GM12878 (cell line): ENCODE results near the gene DCP1B.

Source experiments
- BHLHE40 ChIP-seq, 2 experiments: fragments of 450-650 bp in 1 of 2; IDR thresholded peaks; 2 replicates each; pipeline ENCODE4 v1.6.1; 2011 to 2017; ENCODE audit warnings: low read depth in 2 of 2, borderline replicate concordance in 1 of 2, improper control_type of control experiment in 1 of 2, low read length in 1 of 2, mild to moderate bottlenecking in 1 of 2
- EP300 ChIP-seq, 2 experiments: fragments of 150-350 bp in 1 of 2; IDR thresholded peaks; 2 replicates each; pipeline ENCODE4 v1.6.1; 2011 to 2012; ENCODE audit warnings: low read depth in 2 of 2, low read length in 2 of 2, borderline replicate concordance in 1 of 2, improper control_type of control experiment in 1 of 2, inconsistent platforms in 1 of 2; ENCODE audit not compliant: control insufficient read depth in 1 of 2
- JUND ChIP-seq: IDR thresholded peaks from 2 replicates; pipeline ENCODE4 v1.6.1; 2012; ENCODE audit warnings: low read depth, mild to moderate bottlenecking, low read length, improper control_type of control experiment, moderate library complexity
- REST ChIP-seq: IDR thresholded peaks from 2 replicates; pipeline ENCODE4 v1.6.1; 2012; ENCODE audit warnings: mild to moderate bottlenecking, low read depth, low read length
- SPI1 ChIP-seq: IDR thresholded peaks from 2 replicates; pipeline ENCODE4 v1.6.1; 2011; ENCODE audit warnings: low read depth, mild to moderate bottlenecking, low read length, moderate library complexity, borderline replicate concordance; ENCODE audit not compliant: insufficient read depth
- ZNF24 ChIP-seq: fragments of 450-650 bp; IDR thresholded peaks from 2 replicates; pipeline ENCODE4 v1.6.1; 2017; ENCODE audit warnings: antibody characterized with exemption, mild to moderate bottlenecking
- TF ChIP-seq, protein P1 (sequence below): fragments of 150-350 bp; IDR thresholded peaks from 2 replicates; pipeline ENCODE4 v1.6.1; 2016; ENCODE audit warnings: low read depth, low read length
- TF ChIP-seq, protein P2 (sequence below), 3 experiments: IDR thresholded peaks in 2 of 3; conservative IDR thresholded peaks in 1 of 3; 2 replicates each; pipeline ENCODE4 v1.5.1; 2011; ENCODE audit warnings: low read depth in 3 of 3, low read length in 3 of 3, mild to moderate bottlenecking in 3 of 3, control low read depth in 2 of 3, moderate library complexity in 2 of 3, inconsistent platforms in 1 of 3, mixed read lengths in 1 of 3; ENCODE audit not compliant: control insufficient read depth in 2 of 3, insufficient read depth in 1 of 3; ENCODE audit errors: extremely low read depth in 1 of 3

- TF ChIP-seq ZNF24 (no peak), BHLHE40 (IDR thresholded peaks at IDR 0.05; ENCODE audit: borderline replicate concordance in 1 of 2, low read depth in 2 of 2, low read length in 1 of 2) (no peak), EP300 (IDR thresholded peaks at IDR 0.05; ENCODE audit: borderline replicate concordance in 1 of 2, control insufficient read depth in 1 of 2, low read depth in 2 of 2, low read length in 2 of 2) (no peak), REST (no peak), JUND (no peak), SPI1 (no peak)
- TF ChIP-seq, protein P1, sequence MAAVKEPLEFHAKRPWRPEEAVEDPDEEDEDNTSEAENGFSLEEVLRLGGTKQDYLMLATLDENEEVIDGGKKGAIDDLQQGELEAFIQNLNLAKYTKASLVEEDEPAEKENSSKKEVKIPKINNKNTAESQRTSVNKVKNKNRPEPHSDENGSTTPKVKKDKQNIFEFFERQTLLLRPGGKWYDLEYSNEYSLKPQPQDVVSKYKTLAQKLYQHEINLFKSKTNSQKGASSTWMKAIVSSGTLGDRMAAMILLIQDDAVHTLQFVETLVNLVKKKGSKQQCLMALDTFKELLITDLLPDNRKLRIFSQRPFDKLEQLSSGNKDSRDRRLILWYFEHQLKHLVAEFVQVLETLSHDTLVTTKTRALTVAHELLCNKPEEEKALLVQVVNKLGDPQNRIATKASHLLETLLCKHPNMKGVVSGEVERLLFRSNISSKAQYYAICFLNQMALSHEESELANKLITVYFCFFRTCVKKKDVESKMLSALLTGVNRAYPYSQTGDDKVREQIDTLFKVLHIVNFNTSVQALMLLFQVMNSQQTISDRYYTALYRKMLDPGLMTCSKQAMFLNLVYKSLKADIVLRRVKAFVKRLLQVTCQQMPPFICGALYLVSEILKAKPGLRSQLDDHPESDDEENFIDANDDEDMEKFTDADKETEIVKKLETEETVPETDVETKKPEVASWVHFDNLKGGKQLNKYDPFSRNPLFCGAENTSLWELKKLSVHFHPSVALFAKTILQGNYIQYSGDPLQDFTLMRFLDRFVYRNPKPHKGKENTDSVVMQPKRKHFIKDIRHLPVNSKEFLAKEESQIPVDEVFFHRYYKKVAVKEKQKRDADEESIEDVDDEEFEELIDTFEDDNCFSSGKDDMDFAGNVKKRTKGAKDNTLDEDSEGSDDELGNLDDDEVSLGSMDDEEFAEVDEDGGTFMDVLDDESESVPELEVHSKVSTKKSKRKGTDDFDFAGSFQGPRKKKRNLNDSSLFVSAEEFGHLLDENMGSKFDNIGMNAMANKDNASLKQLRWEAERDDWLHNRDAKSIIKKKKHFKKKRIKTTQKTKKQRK, result no peak
- TF ChIP-seq, protein P2, sequence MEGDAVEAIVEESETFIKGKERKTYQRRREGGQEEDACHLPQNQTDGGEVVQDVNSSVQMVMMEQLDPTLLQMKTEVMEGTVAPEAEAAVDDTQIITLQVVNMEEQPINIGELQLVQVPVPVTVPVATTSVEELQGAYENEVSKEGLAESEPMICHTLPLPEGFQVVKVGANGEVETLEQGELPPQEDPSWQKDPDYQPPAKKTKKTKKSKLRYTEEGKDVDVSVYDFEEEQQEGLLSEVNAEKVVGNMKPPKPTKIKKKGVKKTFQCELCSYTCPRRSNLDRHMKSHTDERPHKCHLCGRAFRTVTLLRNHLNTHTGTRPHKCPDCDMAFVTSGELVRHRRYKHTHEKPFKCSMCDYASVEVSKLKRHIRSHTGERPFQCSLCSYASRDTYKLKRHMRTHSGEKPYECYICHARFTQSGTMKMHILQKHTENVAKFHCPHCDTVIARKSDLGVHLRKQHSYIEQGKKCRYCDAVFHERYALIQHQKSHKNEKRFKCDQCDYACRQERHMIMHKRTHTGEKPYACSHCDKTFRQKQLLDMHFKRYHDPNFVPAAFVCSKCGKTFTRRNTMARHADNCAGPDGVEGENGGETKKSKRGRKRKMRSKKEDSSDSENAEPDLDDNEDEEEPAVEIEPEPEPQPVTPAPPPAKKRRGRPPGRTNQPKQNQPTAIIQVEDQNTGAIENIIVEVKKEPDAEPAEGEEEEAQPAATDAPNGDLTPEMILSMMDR (IDR thresholded peaks at IDR 0.05 in 2 of 3, conservative IDR thresholded peaks at IDR 0.05 in 1 of 3; ENCODE audit: control insufficient read depth in 2 of 3, extremely low read depth in 1 of 3, insufficient read depth in 1 of 3, low read depth in 3 of 3, low read length in 3 of 3), result no peak
Measured at GRCh38 chr12:1922075-1922709, 82.1 kb downstream of the DCP1B start.
